GM18520 (cell line): ENCODE results near the gene MCIDAS.

Source experiments
- ATAC-seq: cut with Tn5 transposase; IDR thresholded peaks from one replicate; pipeline ENCODE4 v1.9.1; 2021; ENCODE audit not compliant: unreplicated experiment

Gene MCIDAS

DNA sequence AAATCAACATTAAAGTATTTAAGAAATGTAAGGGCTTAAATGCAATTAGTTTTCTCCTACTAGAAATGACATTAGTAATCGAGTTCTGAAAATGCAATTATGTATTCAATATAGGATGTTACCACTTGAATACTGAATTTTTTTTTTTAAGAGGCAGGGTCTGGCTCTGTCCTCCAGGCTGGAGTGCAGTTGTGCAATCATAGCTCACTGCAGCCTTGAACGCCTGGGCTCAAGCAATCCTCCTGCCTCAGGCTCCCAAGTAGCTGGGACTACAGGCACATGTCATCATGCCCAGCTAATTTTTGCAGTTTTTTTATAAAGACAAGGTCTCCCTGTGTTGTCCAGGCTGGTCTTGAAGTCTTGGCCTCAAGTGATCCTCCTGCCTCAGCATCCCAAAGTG is 55.6 kb downstream of the MCIDAS start:
- no peak for ATAC-seq
